ENCODE results near the gene SGIP1. TPM values are rescaled to one million over a fixed set of nuclear protein-coding genes. Genes with fewer than 3 reads are reported as not detected.

Gene SGIP1
- total RNA-seq, 1 donor from 2014 or later, result 45.2 TPM

- DNase-seq (ENCODE audit: low spot score in 2 of 2) (no peak), FAIRE-seq (no peak)
Observed at GRCh38 chr1:66648901-66649595, 115.1 kb downstream of the SGIP1 start.

GRCh38 chr1:66652556-66652955 is 118.6 kb downstream of the SGIP1 start:
- FAIRE-seq (no peak), DNase-seq (ENCODE audit: low spot score in 2 of 2) (no peak)

- FAIRE-seq (no peak), DNase-seq (ENCODE audit: low spot score in 2 of 2) (no peak)
Observed at GRCh38 chr1:66654643-66655042, 120.7 kb downstream of the SGIP1 start.

- FAIRE-seq (no peak), DNase-seq (ENCODE audit: low spot score in 2 of 2) (no peak)
Observed at GRCh38 chr1:66671455-66671854, 137.5 kb downstream of the SGIP1 start.

- FAIRE-seq, result no peak
Observed at GRCh38 chr1:66676613-66677298, 142.8 kb downstream of the SGIP1 start.

GRCh38 chr1:66678146-66678545 is 144.2 kb downstream of the SGIP1 start:
- DNase-seq (ENCODE audit: low spot score in 2 of 2) (no peak), FAIRE-seq (no peak)

More at GRCh38 chr1:66676613-66677298, 142.8 kb downstream of the SGIP1 start:
- no peak for DNase-seq (ENCODE audit: low spot score in 2 of 2)

- FAIRE-seq (no peak), DNase-seq (ENCODE audit: low spot score in 2 of 2) (no peak)
Observed at GRCh38 chr1:66679140-66679539, 145.2 kb downstream of the SGIP1 start.

- FAIRE-seq (no peak), DNase-seq (ENCODE audit: low spot score in 2 of 2) (no peak)
Observed at GRCh38 chr1:66681686-66682085, 147.7 kb downstream of the SGIP1 start.

GRCh38 chr1:66682106-66682505 is 148.2 kb downstream of the SGIP1 start:
- no peak for FAIRE-seq
- DNase-seq (ENCODE audit: low spot score in 2 of 2), result no peak

GRCh38 chr1:66684353-66684752 is 150.4 kb downstream of the SGIP1 start:
- DNase-seq (ENCODE audit: low spot score in 2 of 2) (no peak), FAIRE-seq (no peak)

GRCh38 chr1:66685265-66685664 is 151.3 kb downstream of the SGIP1 start:
- DNase-seq (ENCODE audit: low spot score in 2 of 2), result no peak
- FAIRE-seq, result no peak

GRCh38 chr1:66685670-66686069 is 151.7 kb downstream of the SGIP1 start:
- FAIRE-seq (no peak), DNase-seq (ENCODE audit: low spot score in 2 of 2) (no peak)

- DNase-seq (ENCODE audit: low spot score in 2 of 2) (no peak), FAIRE-seq (no peak)
Observed at GRCh38 chr1:66686406-66686805, 152.5 kb downstream of the SGIP1 start.

- DNase-seq (ENCODE audit: low spot score in 2 of 2) (no peak), FAIRE-seq (no peak)
Observed at GRCh38 chr1:66687358-66687757, 153.4 kb downstream of the SGIP1 start.

- FAIRE-seq, result no peak
- DNase-seq (ENCODE audit: low spot score in 2 of 2), result no peak
Observed at GRCh38 chr1:66690666-66691381, 156.9 kb downstream of the SGIP1 start.

- no peak for DNase-seq (ENCODE audit: low spot score in 2 of 2)
- FAIRE-seq, result no peak
Observed at GRCh38 chr1:66692681-66693080, 158.7 kb downstream of the SGIP1 start.

- FAIRE-seq (no peak), DNase-seq (ENCODE audit: low spot score in 2 of 2) (no peak)
Observed at GRCh38 chr1:66693856-66694255, 159.9 kb downstream of the SGIP1 start.

GRCh38 chr1:66695116-66695515 is 161.2 kb downstream of the SGIP1 start:
- DNase-seq (ENCODE audit: low spot score in 2 of 2) (no peak), FAIRE-seq (no peak)

- no peak for DNase-seq (ENCODE audit: low spot score in 2 of 2)
Observed at GRCh38 chr1:66696771-66697170, 162.8 kb downstream of the SGIP1 start.

GRCh38 chr1:66699213-66699612 is 165.3 kb downstream of the SGIP1 start:
- DNase-seq (ENCODE audit: low spot score in 2 of 2) (no peak), FAIRE-seq (no peak)

More at GRCh38 chr1:66696771-66697170, 162.8 kb downstream of the SGIP1 start:
- FAIRE-seq, result no peak

GRCh38 chr1:66704177-66704875 is 170.4 kb downstream of the SGIP1 start:
- no peak for DNase-seq (ENCODE audit: low spot score in 2 of 2)

More at GRCh38 chr1:66704177-66704875, 170.4 kb downstream of the SGIP1 start:
- FAIRE-seq, result no peak
